ENCODE measurements around the gene WSCD1. TPM values are rescaled to one million over a fixed set of nuclear protein-coding genes. Genes with fewer than 3 reads are reported as not detected.

The WSCD1 gene
- total RNA-seq, 1 donor: under 0.01 TPM

- TF ChIP-seq CTCF (IDR thresholded peaks at IDR 0.05; ENCODE audit: insufficient read depth, low read depth, low read length): no peak
- H3K4me3 ChIP-seq (ENCODE audit: low read depth, low read length): no peak overlapping the region
- no peak for DNase-seq (ENCODE audit: low read depth)
These were observed 4.9 kb downstream of the WSCD1 start for GRCh38 chr17:6075050-6075449.

- no peak for TF ChIP-seq CTCF (IDR thresholded peaks at IDR 0.05; ENCODE audit: insufficient read depth, low read depth, low read length)
- DNase-seq (ENCODE audit: low read depth): no peak
- no peak overlapping the region for H3K4me3 ChIP-seq (ENCODE audit: low read depth, low read length)
These were observed 5.7 kb downstream of the WSCD1 start for GRCh38 chr17:6075845-6076244.

DNA sequence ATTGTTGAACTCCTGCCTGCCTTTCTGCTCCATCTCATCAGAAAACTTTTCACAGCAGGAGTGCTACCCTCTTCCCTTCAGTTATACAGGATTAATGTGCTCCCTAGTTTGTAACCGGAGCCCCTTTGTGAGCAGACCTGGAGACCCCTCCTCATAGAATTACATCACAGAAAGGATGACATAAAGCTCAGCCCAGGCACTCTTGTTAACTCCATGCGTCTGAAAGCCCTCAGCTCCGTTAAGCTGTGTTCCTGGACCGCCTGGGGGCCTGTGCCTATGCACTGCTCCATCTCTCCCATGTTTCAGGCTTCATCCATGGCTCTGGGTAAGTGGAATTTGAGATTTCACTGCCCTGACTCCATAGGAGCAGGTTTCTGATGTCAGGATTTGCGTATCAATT, 7.6 kb downstream of the WSCD1 start:
- no peak overlapping the region for H3K4me3 ChIP-seq (ENCODE audit: low read depth, low read length)
- no peak for DNase-seq (ENCODE audit: low read depth)
- no peak for TF ChIP-seq CTCF (IDR thresholded peaks at IDR 0.05; ENCODE audit: insufficient read depth, low read depth, low read length)

DNA sequence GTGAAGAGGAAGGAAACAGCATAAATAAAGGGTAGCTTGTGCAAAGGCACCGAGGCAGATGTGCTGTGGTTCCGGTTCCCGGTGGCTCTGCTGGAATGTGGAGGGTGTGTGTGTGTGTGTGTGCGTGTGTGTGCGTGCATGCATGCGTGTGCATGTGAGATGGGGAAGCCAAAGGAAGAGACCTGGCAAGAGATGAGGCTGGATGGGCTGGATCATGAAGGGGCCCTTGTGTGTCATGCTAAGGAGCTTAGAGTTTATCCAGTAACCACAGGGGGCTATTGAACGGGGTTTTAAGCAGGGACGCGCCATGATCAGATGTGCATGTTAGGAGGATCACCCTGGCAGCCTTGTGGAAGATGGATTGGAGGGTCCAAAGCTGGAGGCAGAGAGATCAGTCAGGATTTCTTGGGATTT, 8.3 kb downstream of the WSCD1 start:
- DNase-seq (ENCODE audit: low read depth): no peak
- TF ChIP-seq CTCF (IDR thresholded peaks at IDR 0.05; ENCODE audit: insufficient read depth, low read depth, low read length): no peak
- H3K4me3 ChIP-seq (ENCODE audit: low read depth, low read length): no peak overlapping the region

- no peak overlapping the region for H3K4me3 ChIP-seq (ENCODE audit: low read depth, low read length)
- DNase-seq (ENCODE audit: low read depth): no peak
- no peak for TF ChIP-seq CTCF (IDR thresholded peaks at IDR 0.05; ENCODE audit: insufficient read depth, low read depth, low read length)
These were observed 9.1 kb downstream of the WSCD1 start for GRCh38 chr17:6079155-6079888.

GRCh38 chr17:6079960-6080359, 9.8 kb downstream of the WSCD1 start:
- H3K4me3 ChIP-seq (ENCODE audit: low read depth, low read length): no peak overlapping the region
- TF ChIP-seq CTCF (IDR thresholded peaks at IDR 0.05; ENCODE audit: insufficient read depth, low read depth, low read length): no peak

More at GRCh38 chr17:6079960-6080359, 9.8 kb downstream of the WSCD1 start:
- no peak for DNase-seq (ENCODE audit: low read depth)

All from fibroblast of villous mesenchyme (primary cell).